ENCODE results near the gene CST6. TPM values are rescaled to one million over a fixed set of nuclear protein-coding genes. Genes with fewer than 3 reads are reported as not detected.
"Not testable (repeated sequence)": the region's sequence is repeated elsewhere in the genome, so short reads cannot be mapped to it uniquely, and the experiment has no call there.

The CST6 gene
- total RNA-seq, 2 donors from 2014 or later = not detected

- Histone ChIP-seq H3K4me3 (no peak overlapping the region), H3K4me1 (no peaks in the 10 kb centered on the region), H3K9ac (ENCODE audit: low read depth in 2 of 2, low read length in 2 of 2) (no peak overlapping the region), H3K36me3 (no peaks in the 10 kb centered on the region), H3K9me3 (no peaks in the 10 kb centered on the region), H3K27ac (no peak overlapping the region), H3K27me3 (peaks cover 17% of the 10 kb centered on the region)
- intact Hi-C loops (cut with DNase I) = no loop called here
- TF ChIP-seq CTCF (IDR thresholded peaks at IDR 0.05) = no peak
- no peak for DNase-seq
Observed at GRCh38 chr11:66008468-66009101, 3.2 kb upstream of the CST6 start.

- H3K4me3 ChIP-seq; H3K27ac ChIP-seq; H3K9ac ChIP-seq (ENCODE audit: low read depth in 2 of 2, low read length in 2 of 2); DNase-seq; H3K9me3 ChIP-seq; H3K36me3 ChIP-seq; intact Hi-C loops (cut with DNase I); H3K4me1 ChIP-seq: not testable (repeated sequence)
- H3K27me3 ChIP-seq = peaks cover 17% of the 10 kb centered on the region
Observed at GRCh38 chr11:66010036-66010435, 1.8 kb upstream of the CST6 start.

- Histone ChIP-seq H3K9ac (ENCODE audit: low read depth in 2 of 2, low read length in 2 of 2) (peak overlapping the region in 1 of 2 donors; percentile 24), H3K9me3 (no peaks in the 10 kb centered on the region), H3K36me3 (no peaks in the 10 kb centered on the region), H3K4me3 (no peak overlapping the region), H3K4me1 (no peaks in the 10 kb centered on the region), H3K27me3 (peaks cover 17% of the 10 kb centered on the region), H3K27ac (no peak overlapping the region)
- no peak for TF ChIP-seq CTCF (IDR thresholded peaks at IDR 0.05)
- intact Hi-C loops (cut with DNase I) = no loop called here
- DNase-seq = no peak
Observed at GRCh38 chr11:66011239-66011784, 496 bp upstream of the CST6 start.

GRCh38 chr11:66012371-66012945, 650 bp downstream of the CST6 start:
- no peak overlapping the region for H3K27ac ChIP-seq
- H3K36me3 ChIP-seq = no peaks in the 10 kb centered on the region
- H3K4me3 ChIP-seq = no peak overlapping the region
- no peak for DNase-seq
- no peaks in the 10 kb centered on the region for H3K9me3 ChIP-seq
- TF ChIP-seq CTCF (IDR thresholded peaks at IDR 0.05) = no peak
- intact Hi-C loops (cut with DNase I) = no loop called here
- no peaks in the 10 kb centered on the region for H3K4me1 ChIP-seq
- H3K9ac ChIP-seq (ENCODE audit: low read depth in 2 of 2, low read length in 2 of 2) = no peak overlapping the region
- H3K27me3 ChIP-seq = peaks cover 17% of the 10 kb centered on the region

GRCh38 chr11:66012946-66013761, 1.3 kb downstream of the CST6 start:
- Histone ChIP-seq H3K9ac (ENCODE audit: low read depth in 2 of 2, low read length in 2 of 2) (no peak overlapping the region), H3K27me3 (peaks cover 17% of the 10 kb centered on the region), H3K36me3 (no peaks in the 10 kb centered on the region), H3K4me1 (no peaks in the 10 kb centered on the region), H3K27ac (no peak overlapping the region), H3K4me3 (no peak overlapping the region), H3K9me3 (no peaks in the 10 kb centered on the region)
- intact Hi-C loops (cut with DNase I) = no loop called here
- no peak for DNase-seq
- no peak for TF ChIP-seq CTCF (IDR thresholded peaks at IDR 0.05)
